CD14-positive monocyte (primary cell): ENCODE measurements around the gene ARHGEF19. TPM values are rescaled to one million over a fixed set of nuclear protein-coding genes. Genes with fewer than 3 reads are reported as not detected.
"Not testable (repeated sequence)": the region's sequence is repeated elsewhere in the genome, so short reads cannot be mapped to it uniquely, and the experiment has no call there.

ENCODE experiments used
- DNase-seq, 3 donors: peaks; one replicate each; pipeline ENCODE4 v3.0.0-alpha.2; 2011 to 2022
- H2AFZ ChIP-seq: 2 replicates; pipeline ENCODE4 v1.6.0; 2012; ENCODE audit warnings: mild to moderate bottlenecking, low read depth, low read length, inconsistent platforms; ENCODE audit not compliant: insufficient read depth, poor library complexity, severe bottlenecking
- H3K27ac ChIP-seq, 2 donors: 1 replicate in 1 of 2; 2 replicates in 1 of 2; pipeline ENCODE4 v1.5.1; 2012 to 2013; ENCODE audit warnings: low read length in 2 of 2, control low read depth in 1 of 2, inconsistent platforms in 1 of 2, low read depth in 1 of 2, mild to moderate bottlenecking in 1 of 2
- H3K27me3 ChIP-seq, 2 donors: one replicate each; pipeline versions ENCODE4 v1.6.0 to v1.6.1; 2011 to 2013; ENCODE audit warnings: low read length in 2 of 2; ENCODE audit not compliant: control insufficient read depth in 2 of 2, insufficient read depth in 2 of 2
- H3K36me3 ChIP-seq, 2 donors: replicated peaks in 1 of 2; 1 replicate in 1 of 2; 2 replicates in 1 of 2; pipeline versions ENCODE4 v1.5.1 to v1.6.1; 2012 to 2013; ENCODE audit warnings: low read length in 2 of 2, control low read depth in 1 of 2, inconsistent platforms in 1 of 2, mild to moderate bottlenecking in 1 of 2; ENCODE audit not compliant: insufficient read depth in 2 of 2, control insufficient read depth in 1 of 2
- H3K4me1 ChIP-seq, 2 donors: 1 replicate in 1 of 2; 2 replicates in 1 of 2; pipeline versions ENCODE4 v1.5.1 to v1.6.1; 2012 to 2013; ENCODE audit warnings: low read length in 2 of 2, control low read depth in 1 of 2, inconsistent platforms in 1 of 2, mild to moderate bottlenecking in 1 of 2, moderate library complexity in 1 of 2; ENCODE audit not compliant: insufficient read depth in 2 of 2, control insufficient read depth in 1 of 2
- H3K4me2 ChIP-seq: replicated peaks from 2 replicates; pipeline ENCODE3; 2012; ENCODE audit warnings: low read length, moderate library complexity, mild to moderate bottlenecking; ENCODE audit not compliant: poor library complexity, severe bottlenecking; ENCODE audit errors: extremely low read depth
- H3K4me3 ChIP-seq, 3 experiments: fragments of 200-600 bp in 1 of 3; sonication (generic) in 1 of 3; replicated peaks in 1 of 3; 1 replicate in 2 of 3; 2 replicates in 1 of 3; pipeline ENCODE4 v1.5.1; 2011 to 2013; ENCODE audit warnings: low read length in 3 of 3, mild to moderate bottlenecking in 3 of 3, control low read depth in 2 of 3, low read depth in 2 of 3, inconsistent platforms in 1 of 3, moderate library complexity in 1 of 3
- H3K79me2 ChIP-seq: 2 replicates; pipeline ENCODE4 v1.6.0; 2012; ENCODE audit warnings: mild to moderate bottlenecking, control low read depth, inconsistent platforms, low read length, moderate library complexity; ENCODE audit not compliant: insufficient read depth
- H3K9ac ChIP-seq: 2 replicates; pipeline ENCODE4 v1.6.0; 2017; ENCODE audit warnings: low read length, mild to moderate bottlenecking; ENCODE audit not compliant: insufficient read depth, poor library complexity, severe bottlenecking
- H3K9me3 ChIP-seq, 2 donors: replicated peaks in 1 of 2; 1 replicate in 1 of 2; 2 replicates in 1 of 2; pipeline versions ENCODE4 v1.5.1 to v1.6.1; 2012 to 2013; ENCODE audit warnings: low read length in 2 of 2, control low read depth in 1 of 2; ENCODE audit not compliant: control insufficient read depth in 1 of 2, insufficient read depth in 1 of 2
- H4K20me1 ChIP-seq: 2 replicates; pipeline ENCODE4 v1.6.0; 2012; ENCODE audit warnings: mild to moderate bottlenecking, low read length, control low read depth, moderate library complexity; ENCODE audit not compliant: insufficient read depth
- H3K27ac Mint-ChIP-seq, 7 donors: one replicate each; pipeline ENCODE4 v1.8.0; 2020; ENCODE audit warnings: mild to moderate bottlenecking in 7 of 7, mixed read lengths in 7 of 7, moderate library complexity in 6 of 7, inconsistent platforms in 2 of 7
- H3K27me3 Mint-ChIP-seq, 3 donors: one replicate each; pipeline ENCODE4 v1.8.0; 2021 to 2022; ENCODE audit warnings: low read depth in 3 of 3, mild to moderate bottlenecking in 3 of 3, mixed read lengths in 3 of 3, moderate library complexity in 3 of 3, inconsistent platforms in 1 of 3
- H3K36me3 Mint-ChIP-seq, 2 donors: one replicate each; pipeline ENCODE4 v1.8.0; 2020; ENCODE audit warnings: mixed read lengths in 2 of 2, inconsistent platforms in 1 of 2, mild to moderate bottlenecking in 1 of 2
- H3K4me1 Mint-ChIP-seq: one replicate; pipeline ENCODE4 v1.8.0; 2020; ENCODE audit warnings: mild to moderate bottlenecking, mixed read lengths
- H3K4me3 Mint-ChIP-seq, 2 donors: one replicate each; pipeline ENCODE4 v1.8.0; 2020; ENCODE audit warnings: mild to moderate bottlenecking in 2 of 2, mixed read lengths in 2 of 2, moderate library complexity in 1 of 2
- H3K9me3 Mint-ChIP-seq, 7 donors: one replicate each; pipeline ENCODE4 v1.8.0; 2020 to 2022; ENCODE audit warnings: mixed read lengths in 7 of 7, mild to moderate bottlenecking in 6 of 7, moderate library complexity in 6 of 7, inconsistent platforms in 2 of 7
- CTCF ChIP-seq: fragments of 200-600 bp; IDR thresholded peaks from one replicate; pipeline ENCODE4 v1.8.0; 2022; ENCODE audit warnings: antibody characterized with exemption, mild to moderate bottlenecking
- WGBS: methylation state at CpG from one replicate; pipeline ENCODE4 v1.1.5; 2013; ENCODE audit warnings: missing lambda C conversion rate; ENCODE audit not compliant: insufficient coverage; 5-methylcytosine and 5-hydroxymethylcytosine counted together
- intact Hi-C, 2 donors: fragments of 100-400 bp; cut with micrococcal nuclease; formaldehyde crosslinking; loops; one replicate each; pipeline versions ENCODE4 v1.15.0 to v1.15.1; 2023
- polyA plus RNA-seq, 3 donors: library from polyadenylated mRNA; depleted of rRNA in 1 of 3; unstranded in 2 of 3; stranded (reverse) in 1 of 3; fragments of 300-500 nt in 2 of 3; fragments of >200 nt in 1 of 3; fragmentation: Illumina TruSeq in 2 of 3; gene quantifications; 1 replicate in 2 of 3; 2 replicates in 1 of 3; pipeline ENCODE4 v1.2.3, GENCODE V29; 2012 to 2021

The ARHGEF19 gene
- polyA plus RNA-seq, 3 donors, result 2.2 to 7.9 (median 2.3) TPM

- Histone ChIP-seq H3K27ac (no peak overlapping the region), H2AFZ (no peak overlapping the region), H3K4me1 (peaks cover 9 to 15% of the 10 kb centered on the region in 2 donors), H3K9ac (no peak overlapping the region), H3K9me3 (no peaks in the 10 kb centered on the region), H3K4me2 (no peak overlapping the region), H3K36me3 (no peaks in the 10 kb centered on the region), H3K27me3 (peaks cover 11 to 59% of the 10 kb centered on the region in 2 donors), H3K4me3 (no peak overlapping the region), H3K79me2 (no peaks in the 10 kb centered on the region), H4K20me1 (no peaks in the 10 kb centered on the region)
- Mint-ChIP-seq H3K9me3 (peaks cover 0 to 13% (median 0%) of the 10 kb centered on the region in 7 donors), H3K36me3 (no peaks in the 10 kb centered on the region), H3K27ac (no peak overlapping the region), H3K4me1 (peaks cover 25% of the 10 kb centered on the region), H3K27me3 (peaks cover 59 to 83% (median 67%) of the 10 kb centered on the region in 3 donors), H3K4me3 (peak overlapping the region in 1 of 2 donors; percentile 65)
- intact Hi-C loops, result no loop called here
- peak; percentile 25 to 71 (median 27) for DNase-seq
- WGBS, result 80% methylated on average over 15 of the region's 17 CpGs
- TF ChIP-seq CTCF, result no peak
Measured at GRCh38 chr1:16164213-16165072, 48.0 kb downstream of the ARHGEF19 start.

- H3K36me3 Mint-ChIP-seq, H3K9me3 ChIP-seq, H3K27ac ChIP-seq, intact Hi-C loops, H4K20me1 ChIP-seq, H3K9ac ChIP-seq, H3K4me3 ChIP-seq, H3K79me2 ChIP-seq, DNase-seq, H3K4me2 ChIP-seq, H3K36me3 ChIP-seq, H2AFZ ChIP-seq, H3K27ac Mint-ChIP-seq: not testable (repeated sequence)
- WGBS, result 94% methylated on average over 7 of the region's 12 CpGs
- Mint-ChIP-seq H3K27me3 (peaks cover 51 to 76% (median 60%) of the 10 kb centered on the region in 3 donors), H3K4me1 (peaks cover 18% of the 10 kb centered on the region), H3K4me3 (peak overlapping the region in 1 of 2 donors; percentile 30), H3K9me3 (peaks cover 0 to 13% (median 0%) of the 10 kb centered on the region in 7 donors)
- peaks cover 9 to 15% of the 10 kb centered on the region in 2 donors for H3K4me1 ChIP-seq
- H3K27me3 ChIP-seq, result peaks cover 11 to 52% of the 10 kb centered on the region in 2 donors
Measured at GRCh38 chr1:16163608-16164212, 48.7 kb downstream of the ARHGEF19 start.
